GM12875 (cell line): ENCODE measurements around the gene ZBTB20.

ENCODE experiments used
- H3K4me3 ChIP-seq: one replicate; pipeline ENCODE4 v1.5.1; 2011; ENCODE audit warnings: low read depth, low read length, control low read depth
- CTCF ChIP-seq: IDR thresholded peaks from 2 replicates; pipeline ENCODE4 v1.5.1; 2011; ENCODE audit warnings: low read depth, mild to moderate bottlenecking, control low read depth, inconsistent platforms, low read length, moderate library complexity, borderline replicate concordance; ENCODE audit not compliant: insufficient read depth

ZBTB20 gene

GRCh38 chr3:114721209-114721608 lies 425.9 kb downstream of the ZBTB20 start:
- TF ChIP-seq CTCF = no peak
- no peak overlapping the region for H3K4me3 ChIP-seq

- H3K4me3 ChIP-seq = no peak overlapping the region
- TF ChIP-seq CTCF = no peak
These were observed 428.2 kb downstream of the ZBTB20 start for GRCh38 chr3:114718898-114719210.

- no peak for TF ChIP-seq CTCF
- no peak overlapping the region for H3K4me3 ChIP-seq
These were observed 428.8 kb downstream of the ZBTB20 start for GRCh38 chr3:114718071-114718897.

GRCh38 chr3:114716916-114717315 lies 430.2 kb downstream of the ZBTB20 start:
- no peak overlapping the region for H3K4me3 ChIP-seq
- TF ChIP-seq CTCF = no peak

GRCh38 chr3:114716126-114716525 lies 431.0 kb downstream of the ZBTB20 start:
- H3K4me3 ChIP-seq = no peak overlapping the region
- TF ChIP-seq CTCF = no peak

- no peak overlapping the region for H3K4me3 ChIP-seq
- TF ChIP-seq CTCF = no peak
These were observed 432.1 kb downstream of the ZBTB20 start for GRCh38 chr3:114714957-114715460.

GRCh38 chr3:114714237-114714636 lies 432.9 kb downstream of the ZBTB20 start:
- TF ChIP-seq CTCF = no peak
- H3K4me3 ChIP-seq = no peak overlapping the region
